ENCODE measurements around the gene RHBDL3. TPM values are rescaled to one million over a fixed set of nuclear protein-coding genes. Genes with fewer than 3 reads are reported as not detected.

The RHBDL3 gene
- total RNA-seq, 1 experiment from 2014 or later = 12.5 TPM

GRCh38 chr17:32297424-32297823 lies 31.8 kb downstream of the RHBDL3 start:
- no peaks in the 10 kb centered on the region for H3K27me3 ChIP-seq (ENCODE audit: insufficient read depth, low read length)
- no peak overlapping the region for H3K56ac ChIP-seq (ENCODE audit: insufficient read length, low read depth, low read length)
- no peaks in the 10 kb centered on the region for H3K23me2 ChIP-seq (ENCODE audit: insufficient read length, low read depth, low read length, poor library complexity, severe bottlenecking)
- peaks cover 21 to 33% of the 10 kb centered on the region in 2 experiments for H3K4me1 Mint-ChIP-seq
- no peaks in the 10 kb centered on the region for H4K20me1 ChIP-seq (ENCODE audit: control insufficient read depth, insufficient read depth, insufficient read length)
- H3K79me1 ChIP-seq (ENCODE audit: insufficient read depth, low read depth, low read length, poor library complexity, severe bottlenecking) = no peaks in the 10 kb centered on the region
- H3K4me3 Mint-ChIP-seq = no peak overlapping the region
- H3K27ac ChIP-seq (ENCODE audit: insufficient read length, low read depth, low read length) = no peak overlapping the region
- no peaks in the 10 kb centered on the region for H3K4me1 ChIP-seq (ENCODE audit: insufficient read depth, low read length)
- DNase-seq = no peak
- H2BK5ac ChIP-seq (ENCODE audit: insufficient read length, low read length) = no peak overlapping the region
- no peaks in the 10 kb centered on the region for H3K27me3 Mint-ChIP-seq (ENCODE audit: low read depth)
- H3K36me3 Mint-ChIP-seq (ENCODE audit: insufficient read depth in 1 of 3, low read depth in 3 of 3) = peaks cover 0 to 27% (median 0%) of the 10 kb centered on the region in 3 experiments; a peak in 3 of 7 replicates
- H3K9me3 Mint-ChIP-seq = no peaks in the 10 kb centered on the region
- no peak overlapping the region for H2BK15ac ChIP-seq (ENCODE audit: low read depth, low read length)
- no peak overlapping the region for H2AFZ ChIP-seq (ENCODE audit: low read length)
- WGBS (ENCODE audit: extremely low coverage, insufficient read length, low lambda C conversion rate) = no CpG with 5 or more reads among the region's 2 CpGs
- no peaks in the 10 kb centered on the region for H3K79me2 ChIP-seq (ENCODE audit: insufficient read depth, low read length)
- no peak overlapping the region for H3K4me2 ChIP-seq (ENCODE audit: insufficient read depth, insufficient read length, low read length)
- no peak overlapping the region for H2AK5ac ChIP-seq (ENCODE audit: insufficient read length, low read length)
- H3K27ac Mint-ChIP-seq = no peak overlapping the region; a peak in 1 of 7 replicates
- H4K5ac ChIP-seq (ENCODE audit: insufficient read length, low read depth, low read length) = no peak overlapping the region
- H4K91ac ChIP-seq (ENCODE audit: insufficient read length, low read depth, low read length) = no peak overlapping the region
- no peak overlapping the region for H4K8ac ChIP-seq (replicated peaks; ENCODE audit: insufficient read length, low read depth, low read length)
- H3K23ac ChIP-seq (ENCODE audit: insufficient read length, low read depth, low read length) = no peak overlapping the region
- H3T11ph ChIP-seq (ENCODE audit: low read length) = no peak overlapping the region
- no peaks in the 10 kb centered on the region for H3K9me3 ChIP-seq (ENCODE audit: control insufficient read depth, low read depth, low read length)
- no peak overlapping the region for H2BK120ac ChIP-seq (ENCODE audit: low read depth, low read length, poor library complexity, severe bottlenecking)
- H2BK12ac ChIP-seq (ENCODE audit: insufficient read length, low read depth, low read length) = no peak overlapping the region
- H3K18ac ChIP-seq (ENCODE audit: insufficient read length, low read depth, low read length) = no peak overlapping the region
- no peak overlapping the region for H3K4ac ChIP-seq (ENCODE audit: low read depth, low read length)
- TF ChIP-seq CTCF (conservative IDR thresholded peaks at IDR 0.05) = no peak
- no peak overlapping the region for H3K9ac ChIP-seq (ENCODE audit: extremely low read depth, insufficient read length, low read length)
- no peak overlapping the region for H2BK20ac ChIP-seq (ENCODE audit: low read depth, low read length, poor library complexity, severe bottlenecking)
- H3K14ac ChIP-seq (ENCODE audit: insufficient read depth, low read length) = no peak overlapping the region
